GM10266 (cell line): ENCODE measurements around the gene OR2A25.

Source experiments
- DNase-seq: peaks from one replicate; pipeline ENCODE4 v3.0.0; 2012; ENCODE audit errors: extremely low spot score
- CTCF ChIP-seq: IDR thresholded peaks from 2 replicates; pipeline ENCODE4 v1.5.1; 2012; ENCODE audit warnings: mild to moderate bottlenecking, low read depth; ENCODE audit not compliant: control insufficient read depth, insufficient read depth; ENCODE audit errors: missing control alignments

The OR2A25 gene

DNA sequence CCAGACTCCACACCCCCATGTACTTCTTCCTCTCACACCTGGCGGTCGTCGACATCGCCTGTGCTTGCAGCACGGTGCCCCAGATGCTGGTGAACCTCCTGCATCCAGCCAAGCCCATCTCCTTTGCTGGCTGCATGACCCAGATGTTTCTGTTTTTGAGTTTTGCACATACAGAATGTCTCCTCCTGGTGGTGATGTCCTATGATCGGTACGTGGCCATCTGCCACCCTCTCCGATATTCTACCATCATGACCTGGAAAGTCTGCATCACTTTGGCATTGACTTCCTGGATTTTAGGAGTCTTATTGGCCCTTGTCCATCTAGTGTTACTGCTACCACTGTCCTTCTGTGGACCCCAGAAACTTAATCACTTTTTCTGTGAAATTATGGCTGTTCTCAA is 4.8 kb downstream of the OR2A25 start:
- no peak for TF ChIP-seq CTCF
- DNase-seq = no peak

GRCh38 chr7:144085978-144086377 is 16.4 kb downstream of the OR2A25 start, which contains the start of gene OR2A12:
Gene OR2A12, plus strand, starts transcription at chr7:144086278. Its CDS starts 8,830 bp downstream, at chr7:144095108.
- TF ChIP-seq CTCF = no peak
- DNase-seq = no peak

DNA sequence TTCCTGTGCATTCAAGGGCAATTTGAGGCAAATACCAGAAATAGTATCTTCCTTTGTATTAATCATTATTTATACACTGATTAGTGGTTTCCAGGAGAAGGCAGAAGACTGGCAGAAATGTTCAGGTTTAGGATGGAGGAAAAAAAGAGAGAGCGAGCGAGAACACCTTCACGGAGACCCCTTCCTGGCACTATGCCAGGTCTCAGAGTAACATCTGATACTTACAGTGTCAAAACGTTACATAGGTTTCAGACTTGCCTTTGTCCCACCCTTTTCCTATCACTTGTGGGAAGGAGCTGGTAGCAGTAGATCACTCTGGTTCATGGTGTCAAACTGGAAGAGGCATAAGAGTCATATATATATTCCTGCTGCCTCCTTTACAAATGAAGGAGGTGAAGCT is 17.1 kb downstream of the OR2A25 start:
- DNase-seq = no peak
- no peak for TF ChIP-seq CTCF

GRCh38 chr7:144087230-144087629 is 17.6 kb downstream of the OR2A25 start:
- no peak for TF ChIP-seq CTCF

DNA sequence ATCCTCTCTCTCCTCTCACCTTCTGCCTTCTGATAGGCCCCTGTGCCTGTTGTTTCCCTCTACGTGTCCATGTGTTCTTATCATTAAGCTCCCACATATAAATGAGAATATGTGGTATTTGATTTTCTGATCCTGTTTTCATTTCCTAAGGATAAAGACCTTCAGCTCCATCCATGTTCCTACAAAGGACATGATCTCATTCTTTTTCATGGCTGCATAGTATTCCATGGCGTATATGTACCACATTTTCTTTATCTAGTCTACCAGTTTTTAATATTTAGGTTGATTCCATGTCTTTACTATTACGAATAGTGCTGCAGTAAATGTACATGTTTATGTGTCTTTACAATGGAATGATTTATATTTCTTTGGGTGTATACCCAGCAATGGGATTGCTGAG is 21.1 kb downstream of the OR2A25 start:
- TF ChIP-seq CTCF = no peak

More at GRCh38 chr7:144087230-144087629, 17.6 kb downstream of the OR2A25 start:
- no peak for DNase-seq

DNA sequence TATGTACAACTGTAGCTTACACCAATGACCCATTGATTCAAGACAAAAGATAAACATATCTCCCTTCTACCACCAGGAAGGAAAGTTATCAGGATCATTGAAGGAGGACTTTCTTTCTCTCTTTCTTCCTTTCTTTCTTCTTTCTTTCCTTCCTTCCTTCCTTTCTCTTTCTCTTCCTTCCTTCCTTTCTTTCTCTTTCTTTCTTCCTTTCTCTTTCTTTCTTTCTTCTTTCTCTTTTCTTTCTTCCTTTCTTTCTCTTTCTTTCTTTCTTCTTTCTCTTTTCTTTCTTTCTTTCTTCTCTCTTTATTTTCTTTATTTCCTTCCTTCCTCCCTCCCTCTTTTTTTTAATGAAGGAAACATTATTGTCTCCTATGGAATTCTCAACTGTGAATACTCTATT is 29.2 kb downstream of the OR2A25 start:
- TF ChIP-seq CTCF = no peak
- DNase-seq = no peak

More for the DNA sequence above, 21.1 kb downstream of the OR2A25 start:
- DNase-seq = no peak

DNA sequence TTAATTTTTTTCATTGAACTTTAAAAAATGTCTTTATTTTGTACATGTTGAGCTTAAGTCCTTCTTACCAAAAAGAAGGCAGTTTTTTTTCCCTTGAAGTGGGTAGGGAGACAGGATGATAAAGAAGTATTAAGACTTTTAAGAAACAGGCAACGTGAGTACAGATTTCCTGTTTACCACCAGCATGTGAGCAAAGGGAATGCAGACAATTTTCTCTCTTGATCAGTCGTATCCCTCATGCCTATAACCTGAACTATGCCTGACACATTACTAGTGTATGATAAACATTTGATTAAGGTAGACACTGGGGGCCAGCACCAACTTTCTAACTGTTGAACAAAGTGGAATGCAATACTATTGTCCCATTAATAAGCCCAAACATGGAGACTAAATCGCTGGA is 31.0 kb downstream of the OR2A25 start:
- no peak for DNase-seq
- TF ChIP-seq CTCF = no peak

GRCh38 chr7:144102041-144102440 is 32.4 kb downstream of the OR2A25 start:
- no peak for DNase-seq
- no peak for TF ChIP-seq CTCF
